Breast epithelium (tissue), 3 donors: ENCODE results near the gene URB1.

Experiments
- CTCF ChIP-seq, 3 donors: fragments of 450-650 bp; IDR thresholded peaks; one replicate each; pipeline ENCODE4 v1.5.1; 2016 to 2017; ENCODE audit warnings: antibody characterized with exemption in 3 of 3, mild to moderate bottlenecking in 3 of 3, moderate library complexity in 3 of 3
- POLR2A ChIP-seq: fragments of 450-650 bp; IDR thresholded peaks from one replicate; pipeline ENCODE4 v1.6.1; 2016; ENCODE audit warnings: antibody characterized with exemption, mild to moderate bottlenecking, moderate library complexity
- POLR2AphosphoS5 ChIP-seq, 3 donors: sonication (generic); formaldehyde crosslinking; IDR thresholded peaks; one replicate each; pipeline ENCODE4 v1.6.1; 2017; ENCODE audit warnings: antibody characterized with exemption in 3 of 3

DNA sequence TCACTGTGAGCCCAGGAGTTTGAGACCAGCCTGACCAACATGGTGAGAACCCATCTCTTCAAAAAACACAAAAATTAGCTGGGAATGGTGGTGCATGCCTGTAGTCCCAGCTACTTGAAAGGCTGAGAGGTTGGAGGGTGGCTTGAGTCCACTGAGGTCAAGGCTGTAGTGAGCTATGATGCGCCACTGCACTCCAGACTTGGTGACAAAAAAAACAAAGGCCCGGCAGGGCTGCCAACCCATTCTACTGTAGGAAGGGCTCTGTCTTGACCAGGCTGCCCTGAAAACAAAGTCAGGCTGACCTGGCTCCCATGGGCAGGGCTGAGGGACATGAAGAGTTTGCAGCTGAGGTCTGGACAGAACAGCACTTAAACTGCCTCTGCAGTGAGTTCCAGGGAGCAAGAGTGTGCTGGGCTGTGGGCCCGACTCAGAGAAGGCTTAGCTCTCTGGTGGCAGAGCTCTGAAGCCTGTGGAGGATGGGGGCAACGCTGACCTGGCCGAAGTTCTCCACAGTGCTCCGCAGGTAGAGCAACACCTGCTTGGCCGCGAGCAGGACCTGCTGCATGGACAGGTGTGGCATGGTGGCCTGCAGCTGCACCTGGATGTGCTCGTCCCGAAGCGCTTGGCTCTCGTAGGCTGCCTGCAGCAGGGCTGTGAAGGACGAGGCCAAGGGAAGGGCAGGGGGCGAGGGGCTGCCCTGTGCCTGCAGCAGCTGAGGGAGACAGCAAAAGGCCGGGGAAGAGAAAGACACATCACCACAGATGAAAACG, 42.4 kb downstream of the URB1 start:
- TF ChIP-seq CTCF (IDR thresholded peaks at IDR 0.05) (no peak), POLR2AphosphoS5 (IDR thresholded peaks at IDR 0.05) (no peak), POLR2A (no peak)
